ENCODE measurements around the gene PNPLA7. TPM values are rescaled to one million over a fixed set of nuclear protein-coding genes. Genes with fewer than 3 reads are reported as not detected.
A peak's percentile ranks its signal among the peaks of the same experiment; 100 is the strongest.

The PNPLA7 gene
- total and polyA plus RNA-seq, 10 of the 15 experiments (the other 5 are each of a cell fraction or from before 2014, with no cell fraction given): 0.04 to 0.85 (median 0.19) TPM; not detected in 1

DNA sequence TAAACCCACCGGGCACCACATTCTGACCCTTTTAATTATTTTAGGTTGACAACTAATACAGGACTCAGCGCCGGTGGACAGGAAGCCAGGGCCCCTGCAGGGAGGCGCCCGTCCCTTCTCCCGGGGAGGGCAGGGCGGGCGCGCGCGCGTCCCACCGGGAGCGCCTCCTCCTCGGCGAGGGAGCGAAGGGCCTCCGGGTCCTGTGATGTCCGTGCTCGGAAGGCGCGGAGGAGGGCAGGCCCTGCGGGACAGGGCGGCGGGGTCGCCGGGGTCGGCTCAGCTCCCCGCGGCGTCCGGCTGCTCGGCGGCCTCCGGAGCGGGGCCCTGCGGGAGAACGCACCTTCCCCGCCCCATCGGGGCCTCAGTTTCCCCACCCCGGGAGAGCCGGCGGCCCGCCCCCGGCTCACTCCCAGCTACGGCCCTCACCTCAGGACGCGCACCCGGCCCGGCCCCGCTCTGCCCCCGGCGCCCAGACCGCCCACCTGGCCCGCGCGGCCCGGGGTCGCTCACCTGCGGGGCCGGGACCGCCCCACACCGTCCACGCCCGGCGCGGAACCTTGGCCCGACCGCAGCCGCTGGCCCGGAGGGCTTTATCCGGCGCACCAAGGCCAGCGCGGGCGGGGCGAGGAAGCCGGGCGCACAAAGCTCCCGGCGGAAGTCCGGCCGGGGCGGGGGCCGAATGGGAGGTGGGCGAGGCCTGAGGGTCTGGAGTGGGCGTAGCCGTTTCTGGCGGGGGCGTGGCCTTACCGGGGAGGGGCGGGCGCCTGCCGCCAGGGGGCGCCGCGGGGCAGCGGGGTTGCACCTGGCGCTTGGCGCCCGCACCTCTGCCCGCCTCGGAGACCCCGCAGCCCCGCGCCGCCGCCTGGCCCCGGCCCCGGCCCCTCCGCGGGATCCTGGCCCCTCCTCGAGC is 127.3 kb downstream of the PNPLA7 start, which contains the start of the genes EXD3 and NOXA1 (continued):
- peak; percentile 79 for TF ChIP-seq MXI1 (IDR thresholded peaks at IDR 0.05; ENCODE audit: low read depth, low read length)
- TF ChIP-seq KDM1A (IDR thresholded peaks at IDR 0.05; ENCODE audit: borderline replicate concordance): no peak
- peak; percentile 90 for TF ChIP-seq GABPA (IDR thresholded peaks at IDR 0.05; ENCODE audit: low read depth)
- TF ChIP-seq, protein P1, sequence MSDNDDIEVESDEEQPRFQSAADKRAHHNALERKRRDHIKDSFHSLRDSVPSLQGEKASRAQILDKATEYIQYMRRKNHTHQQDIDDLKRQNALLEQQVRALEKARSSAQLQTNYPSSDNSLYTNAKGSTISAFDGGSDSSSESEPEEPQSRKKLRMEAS (IDR thresholded peaks at IDR 0.05; ENCODE audit: low read depth, low read length): peak; percentile 25; the same call in 1 of the 2 replicates
- TF ChIP-seq SREBF1 (IDR thresholded peaks at IDR 0.05; ENCODE audit: low read length): peak; percentile 39
- peak; percentile 20; the same call in 1 of the 2 replicates for TF ChIP-seq BCL11A (IDR thresholded peaks at IDR 0.05; ENCODE audit: low read depth, low read length)
- TF ChIP-seq MEF2A (IDR thresholded peaks at IDR 0.05; ENCODE audit: insufficient read depth, low read depth, low read length): 0 out of 2 replicates have a peak, but pooled peaks have one; percentile 39
- no peak for TF ChIP-seq KAT2A (conservative IDR thresholded peaks at IDR 0.05; ENCODE audit: control insufficient read depth, low read depth, low read length)
- TF ChIP-seq, protein P2, sequence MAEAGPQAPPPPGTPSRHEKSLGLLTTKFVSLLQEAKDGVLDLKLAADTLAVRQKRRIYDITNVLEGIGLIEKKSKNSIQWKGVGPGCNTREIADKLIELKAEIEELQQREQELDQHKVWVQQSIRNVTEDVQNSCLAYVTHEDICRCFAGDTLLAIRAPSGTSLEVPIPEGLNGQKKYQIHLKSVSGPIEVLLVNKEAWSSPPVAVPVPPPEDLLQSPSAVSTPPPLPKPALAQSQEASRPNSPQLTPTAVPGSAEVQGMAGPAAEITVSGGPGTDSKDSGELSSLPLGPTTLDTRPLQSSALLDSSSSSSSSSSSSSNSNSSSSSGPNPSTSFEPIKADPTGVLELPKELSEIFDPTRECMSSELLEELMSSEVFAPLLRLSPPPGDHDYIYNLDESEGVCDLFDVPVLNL (IDR thresholded peaks at IDR 0.05; ENCODE audit: low read depth, low read length): peak; percentile 38; the same call in 1 of the 2 replicates
- TF ChIP-seq, protein P3, sequence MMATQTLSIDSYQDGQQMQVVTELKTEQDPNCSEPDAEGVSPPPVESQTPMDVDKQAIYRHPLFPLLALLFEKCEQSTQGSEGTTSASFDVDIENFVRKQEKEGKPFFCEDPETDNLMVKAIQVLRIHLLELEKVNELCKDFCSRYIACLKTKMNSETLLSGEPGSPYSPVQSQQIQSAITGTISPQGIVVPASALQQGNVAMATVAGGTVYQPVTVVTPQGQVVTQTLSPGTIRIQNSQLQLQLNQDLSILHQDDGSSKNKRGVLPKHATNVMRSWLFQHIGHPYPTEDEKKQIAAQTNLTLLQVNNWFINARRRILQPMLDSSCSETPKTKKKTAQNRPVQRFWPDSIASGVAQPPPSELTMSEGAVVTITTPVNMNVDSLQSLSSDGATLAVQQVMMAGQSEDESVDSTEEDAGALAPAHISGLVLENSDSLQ (IDR thresholded peaks at IDR 0.05): 0 out of 2 replicates have a peak, but pooled peaks have one; percentile 14
- no peak for TF ChIP-seq FOXM1 (IDR thresholded peaks at IDR 0.05; ENCODE audit: low read depth, low read length)
- TF ChIP-seq DPF2 (IDR thresholded peaks at IDR 0.05): peak; percentile 71; the same call in 1 of the 2 replicates

Measured in GM12878 (cell line).